ENCODE data around the gene JAG2.
A peak's percentile ranks its signal among the peaks of the same experiment; 100 is the strongest.

Gene JAG2

DNA sequence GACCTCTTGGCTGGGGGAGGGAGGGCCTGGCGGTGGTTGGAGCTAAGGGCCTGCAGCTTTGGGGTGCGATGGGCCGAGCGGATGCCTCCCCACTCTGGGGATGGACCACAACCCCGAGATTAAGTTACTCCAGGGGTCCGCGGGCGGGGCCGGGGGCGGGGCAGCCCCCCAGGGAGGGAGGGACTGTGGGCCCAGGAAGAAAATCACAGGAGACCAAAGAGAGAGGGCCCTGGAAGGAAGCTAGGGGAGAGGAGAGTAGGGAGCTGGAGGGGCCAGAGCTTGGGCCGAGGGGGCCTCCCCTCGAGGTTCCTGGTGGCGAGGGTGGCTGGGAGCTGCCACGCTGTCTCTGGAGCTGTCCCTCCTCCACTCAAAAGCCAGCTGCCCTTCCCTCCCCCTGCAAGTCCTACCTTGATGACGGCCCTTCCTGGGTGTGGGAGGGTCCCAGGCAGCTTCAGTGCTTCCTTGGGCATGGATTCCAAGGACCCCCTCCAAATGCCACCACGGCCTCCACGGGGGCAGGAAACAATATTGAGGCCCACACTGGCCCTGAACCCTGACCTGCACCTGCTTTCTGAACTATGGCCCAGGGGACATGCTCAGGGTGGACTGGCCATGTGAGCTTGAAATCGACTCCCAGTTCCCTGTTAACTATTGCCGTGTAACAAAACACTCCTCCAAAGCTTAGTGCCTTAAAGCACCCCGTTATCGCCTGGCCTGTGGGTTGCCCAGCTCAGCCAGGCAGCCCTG is 13.1 kb upstream of the JAG2 start:
- DNase-seq (ENCODE audit: low spot score), result no peak

- DNase-seq (ENCODE audit: low spot score), result peak; percentile 96
Measured at GRCh38 chr14:105180592-105181548, 12.3 kb upstream of the JAG2 start, which contains the start of gene NUDT14. TSS of gene NUDT14 (minus strand) at chr14:105181312. CDS start at chr14:105181209, 103 bp downstream.

GRCh38 chr14:105179191-105179590 is 10.6 kb upstream of the JAG2 start:
- DNase-seq (ENCODE audit: low spot score), result no peak

- DNase-seq (ENCODE audit: low spot score), result no peak
Measured at GRCh38 chr14:105178868-105179140, 10.2 kb upstream of the JAG2 start.

DNA sequence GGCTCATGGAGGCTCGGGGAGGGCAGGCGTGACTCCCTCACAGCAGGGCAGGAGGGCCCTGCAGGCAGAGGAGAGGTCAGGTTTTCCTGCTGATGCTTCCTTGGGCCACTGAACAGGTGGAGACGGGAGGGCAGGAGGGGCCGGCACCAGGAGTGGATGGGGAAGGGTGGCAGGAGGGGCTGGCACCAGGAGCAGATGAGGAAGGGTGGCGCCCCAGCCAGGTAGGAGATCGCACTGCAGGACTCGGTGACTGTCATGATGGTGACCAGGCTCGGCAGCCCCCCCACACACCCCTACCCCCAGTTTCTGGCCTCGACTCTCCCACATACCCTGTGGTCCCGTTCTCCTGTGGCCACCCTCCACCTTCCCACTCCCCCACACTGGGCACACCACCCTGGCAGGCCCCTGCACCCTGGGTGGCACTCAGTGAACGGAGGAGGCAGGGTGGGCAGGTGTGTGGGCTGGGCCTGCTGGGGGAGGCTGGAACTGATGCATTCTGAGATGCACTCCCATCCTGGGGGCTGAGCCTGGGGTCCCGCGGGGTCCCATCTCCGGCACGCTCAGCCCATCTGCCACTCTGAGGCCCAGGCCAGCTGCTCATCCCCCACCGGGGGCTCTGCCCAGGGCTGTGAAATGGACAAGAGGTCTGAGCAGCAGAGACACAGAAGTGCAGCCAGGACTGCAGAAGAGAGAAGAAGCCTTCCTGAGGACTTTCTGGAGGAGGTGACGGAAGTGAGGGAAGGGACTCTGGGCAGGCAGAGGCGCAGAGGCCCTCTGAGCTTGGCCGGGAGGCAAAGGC is 9.7 kb upstream of the JAG2 start:
- no peak for DNase-seq (ENCODE audit: low spot score)

GRCh38 chr14:105177082-105177481 is 8.5 kb upstream of the JAG2 start:
- DNase-seq (ENCODE audit: low spot score), result no peak

GRCh38 chr14:105176513-105176912 is 7.9 kb upstream of the JAG2 start:
- no peak for DNase-seq (ENCODE audit: low spot score)

DNA sequence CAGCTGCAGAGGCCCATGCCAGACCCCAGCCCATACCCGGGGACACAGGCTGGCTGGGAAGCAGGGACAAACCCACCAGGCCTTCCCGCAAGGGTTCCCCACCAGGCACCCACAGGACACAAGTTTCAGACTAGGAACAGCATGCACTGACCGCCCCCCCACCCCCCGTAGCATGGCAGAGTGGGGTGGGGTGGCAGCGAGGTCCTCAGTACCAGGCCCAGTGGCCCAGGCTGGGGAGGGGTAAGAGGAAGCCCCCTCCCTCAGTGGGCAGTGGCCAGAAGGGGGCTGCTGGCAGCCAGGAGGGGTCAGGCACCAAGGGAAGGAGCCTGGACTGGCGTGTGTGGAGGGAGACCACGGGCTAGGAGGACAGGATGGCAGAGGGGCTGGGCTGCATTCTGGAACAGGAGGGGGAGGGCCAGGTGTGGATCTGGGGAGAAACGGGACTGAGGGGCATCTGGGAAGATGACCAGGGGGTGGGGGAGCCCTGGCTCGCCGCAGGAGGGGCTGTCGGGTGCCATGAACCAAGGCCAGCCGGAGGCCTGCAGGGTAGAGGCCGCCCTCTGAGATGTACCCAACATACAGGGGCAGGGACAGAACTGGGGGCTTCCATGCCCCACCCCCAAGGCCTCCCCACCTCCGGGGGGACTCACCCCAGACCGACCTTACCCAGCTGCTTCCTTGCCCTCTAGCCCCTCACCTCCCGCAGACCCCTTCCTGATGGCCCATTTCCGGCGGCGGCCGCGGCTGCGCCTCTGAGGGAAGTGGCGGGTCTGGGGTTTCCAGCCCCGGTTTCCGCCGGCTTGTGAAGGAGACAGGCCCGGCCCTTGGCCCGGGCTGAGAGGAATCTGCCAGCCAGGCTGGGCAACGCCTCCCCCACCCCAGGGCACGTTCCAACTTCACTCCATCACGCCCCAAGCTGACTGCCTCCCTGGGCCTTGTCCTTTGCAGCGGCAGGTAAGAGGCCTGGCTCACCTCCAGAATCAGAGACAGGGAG is 5.6 kb upstream of the JAG2 start:
- peak; percentile 36 for DNase-seq (ENCODE audit: low spot score)

DNA sequence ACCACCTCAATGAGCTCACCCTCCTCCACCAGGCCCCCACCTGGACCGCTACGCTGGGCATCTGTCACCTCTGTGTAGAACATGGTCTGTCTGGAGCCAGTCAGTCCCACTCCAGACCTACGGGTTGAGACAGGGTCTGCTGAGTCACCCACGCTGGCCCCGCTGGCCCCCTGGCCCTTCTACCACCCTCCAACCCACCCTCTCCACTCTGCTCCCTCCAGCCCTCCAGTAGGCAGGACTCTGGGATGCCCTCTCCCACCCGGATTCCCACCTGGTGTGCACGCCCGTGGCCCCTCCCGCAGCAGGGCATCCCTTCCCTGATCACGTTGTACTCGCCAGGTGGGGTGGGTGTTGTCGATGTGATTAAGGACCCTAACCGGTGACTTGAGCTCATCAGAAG is 4.6 kb upstream of the JAG2 start:
- no peak for DNase-seq (ENCODE audit: low spot score)

GRCh38 chr14:105172476-105172875 is 3.9 kb upstream of the JAG2 start:
- DNase-seq (ENCODE audit: low spot score), result no peak

DNA sequence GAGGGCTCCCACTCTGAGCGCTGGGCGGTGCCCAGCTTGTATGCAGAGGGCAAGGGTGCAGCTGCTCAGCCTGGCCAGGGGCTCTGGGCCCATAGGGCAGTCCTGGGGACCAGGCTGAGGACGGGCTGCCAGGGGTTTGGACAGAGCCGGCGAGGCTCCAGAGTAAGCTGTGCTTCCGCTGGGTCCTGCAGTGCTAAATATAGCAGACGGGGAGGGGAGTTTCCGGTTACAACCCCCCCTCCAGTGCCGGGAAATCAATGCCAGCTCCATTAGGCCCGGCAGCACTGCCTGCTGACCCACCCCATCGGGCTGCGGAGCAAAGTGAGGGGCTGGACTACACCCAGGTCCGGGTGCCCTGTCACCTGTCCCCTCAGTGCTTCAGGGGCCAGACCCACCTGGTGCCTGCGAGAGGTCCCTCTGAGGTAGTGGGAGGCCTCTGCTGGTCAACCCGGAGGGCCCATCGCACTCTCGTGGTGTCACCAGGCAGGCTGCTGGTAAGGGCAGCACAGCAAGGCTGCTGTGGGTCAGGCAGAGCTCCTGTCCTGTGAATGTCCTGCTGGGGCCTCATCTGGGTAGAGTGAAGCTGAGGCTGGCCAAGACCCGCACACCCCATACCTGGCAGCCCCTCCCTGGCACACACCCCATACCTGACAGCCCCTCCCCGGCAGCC is 2.6 kb upstream of the JAG2 start:
- DNase-seq (ENCODE audit: low spot score), result no peak

GRCh38 chr14:105169776-105170655 is 1.4 kb upstream of the JAG2 start:
- no peak for DNase-seq (ENCODE audit: low spot score)

GRCh38 chr14:105168979-105169507 is 467 bp upstream of the JAG2 start:
- no peak for DNase-seq (ENCODE audit: low spot score)

- no peak for DNase-seq (ENCODE audit: low spot score)
Measured at GRCh38 chr14:105168093-105168420, 519 bp downstream of the JAG2 start.

- peak; percentile 47 for DNase-seq (ENCODE audit: low spot score)
Measured at GRCh38 chr14:105167303-105168092, 1.1 kb downstream of the JAG2 start.

- no peak for DNase-seq (ENCODE audit: low spot score)
Measured at GRCh38 chr14:105166571-105167302, 1.8 kb downstream of the JAG2 start.

GRCh38 chr14:105165761-105166485 is 2.7 kb downstream of the JAG2 start:
- no peak for DNase-seq (ENCODE audit: low spot score)

Data from germinal center (tissue), 1 donor.